ENCODE measurements around the gene B4GALNT4.
"Not testable (repeated sequence)": the region's sequence is repeated elsewhere in the genome, so short reads cannot be mapped to it uniquely, and the experiment has no call there.

Gene B4GALNT4

DNA sequence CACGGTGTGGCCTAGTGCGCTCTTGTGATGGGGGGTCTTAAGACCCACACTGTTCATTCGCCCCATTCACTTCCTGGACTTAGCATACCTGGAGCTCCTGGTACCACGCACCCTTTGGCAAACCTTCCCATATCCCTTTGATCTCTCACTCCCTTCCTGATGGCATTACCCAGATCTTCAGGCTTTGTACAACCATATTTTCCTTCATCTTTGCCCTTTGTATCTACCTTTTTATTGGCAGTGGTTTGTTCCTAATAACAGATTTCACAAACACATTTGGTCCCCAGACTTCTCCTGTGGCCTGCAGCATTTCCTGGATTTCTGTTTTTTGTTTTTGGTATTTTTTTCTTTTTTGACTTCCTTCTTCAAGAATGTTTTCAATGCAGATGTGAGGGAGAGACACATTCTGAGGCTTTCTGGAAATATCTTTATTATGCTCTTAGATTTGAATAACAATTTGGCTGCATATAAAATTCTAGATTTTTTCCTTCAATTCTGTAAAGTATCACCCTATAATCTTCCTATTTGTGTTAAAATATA is 32.6 kb upstream of the B4GALNT4 start:
- no peak for DNase-seq

DNA sequence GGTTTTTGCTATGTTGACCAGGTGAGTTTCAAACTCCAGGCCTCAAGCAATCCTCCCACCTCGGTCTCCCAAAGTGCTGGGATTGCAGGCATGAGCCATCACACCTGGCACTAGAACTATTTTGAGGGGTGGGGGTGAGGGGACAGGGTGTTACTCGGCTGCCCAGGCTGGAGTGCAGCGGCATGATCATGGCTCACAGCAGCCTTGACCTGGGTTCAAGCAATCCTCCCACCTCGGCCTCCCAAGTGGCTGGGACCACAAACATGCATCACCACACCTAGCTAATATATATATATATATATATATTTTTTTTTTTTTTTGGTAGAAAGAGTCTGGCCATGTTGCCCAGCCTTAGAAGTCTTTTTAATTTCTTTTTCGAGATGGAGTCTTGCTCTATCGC is 31.6 kb upstream of the B4GALNT4 start:
- no peak for DNase-seq

DNA sequence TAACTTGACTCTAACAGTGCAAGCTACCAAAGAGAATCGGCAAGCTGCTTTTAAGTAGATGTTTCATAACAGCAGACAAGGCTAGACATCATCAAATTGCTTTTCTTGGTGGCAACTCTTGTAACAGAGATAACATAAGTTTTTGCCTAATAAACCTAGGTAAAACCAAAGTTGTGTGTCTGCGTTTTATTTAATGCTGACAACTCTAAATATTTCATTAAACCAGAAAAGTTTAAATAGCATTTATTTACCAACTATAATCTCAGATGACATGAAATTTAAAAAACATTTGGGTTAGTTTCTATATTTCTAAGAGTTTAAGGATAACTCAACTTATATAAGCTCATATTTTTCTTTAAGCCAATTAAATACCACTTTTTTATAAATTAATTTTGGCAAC is 29.3 kb upstream of the B4GALNT4 start:
- DNase-seq: no peak

DNA sequence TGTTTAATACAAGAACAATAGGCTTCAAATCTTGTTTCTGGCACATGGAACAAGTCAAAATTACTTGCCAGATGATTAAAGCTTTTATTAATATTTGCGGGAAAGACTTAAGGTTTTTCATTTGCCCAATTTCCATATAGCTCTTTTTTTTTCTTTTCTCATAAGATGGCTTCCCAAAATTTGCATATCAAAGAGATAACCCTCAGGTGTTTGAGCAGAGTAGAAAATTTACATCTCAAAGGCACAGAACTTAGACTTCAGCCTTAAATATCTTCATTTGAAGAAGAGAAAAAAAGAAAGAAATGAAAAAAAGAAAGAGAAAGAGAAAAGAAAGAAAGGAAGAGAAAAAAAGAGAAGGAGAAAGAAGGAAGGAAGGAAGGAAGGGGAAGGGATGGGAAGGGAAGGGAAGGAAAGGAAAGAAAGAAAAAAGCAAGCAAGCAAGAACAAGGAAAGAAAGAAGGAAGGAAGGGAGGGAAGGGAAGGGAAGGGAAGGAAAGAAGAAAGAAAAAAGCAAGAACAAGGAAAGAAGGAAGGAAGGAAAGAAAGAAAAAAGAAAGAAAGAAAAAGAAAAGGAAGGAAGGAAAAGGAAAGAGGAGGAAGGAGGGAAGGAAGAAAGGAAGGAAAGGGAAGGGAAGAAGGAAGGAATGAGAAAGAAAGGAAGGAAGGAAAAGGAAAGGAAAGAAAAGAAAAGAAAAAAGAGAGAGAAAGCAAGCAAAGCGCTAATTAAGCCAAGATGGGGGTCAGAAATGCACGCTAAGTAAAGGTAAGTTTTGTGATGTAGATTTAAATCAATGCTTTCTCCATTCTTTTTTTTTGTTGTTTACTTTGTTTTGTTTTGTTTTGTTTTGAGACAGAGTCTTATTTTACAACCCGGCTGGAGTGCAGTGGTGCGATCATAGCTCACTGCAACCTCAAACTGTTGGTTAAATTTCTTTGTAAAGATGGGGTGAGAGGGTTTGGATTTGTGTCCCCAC is 28.5 kb upstream of the B4GALNT4 start:
- DNase-seq: no peak

DNA sequence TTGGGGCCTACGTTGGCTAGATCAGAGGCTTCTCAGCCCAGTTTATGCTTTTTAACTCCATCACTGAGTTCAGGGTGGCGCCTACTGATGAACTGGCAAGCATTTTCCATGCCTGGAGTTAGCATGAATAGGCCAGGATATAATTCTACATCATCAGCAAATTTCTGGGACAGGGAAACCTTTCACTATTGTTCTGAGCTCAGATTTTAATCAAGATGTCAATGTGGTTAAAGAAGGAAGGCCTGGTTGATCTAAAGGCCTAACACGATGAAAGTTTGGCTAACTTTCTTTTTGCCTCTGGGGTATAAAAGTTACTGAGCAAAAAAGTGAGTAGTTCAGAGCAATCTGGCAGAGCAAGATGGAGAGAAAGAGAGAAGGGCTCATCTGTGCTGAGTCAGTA is 27.0 kb upstream of the B4GALNT4 start:
- no peak for DNase-seq

DNA sequence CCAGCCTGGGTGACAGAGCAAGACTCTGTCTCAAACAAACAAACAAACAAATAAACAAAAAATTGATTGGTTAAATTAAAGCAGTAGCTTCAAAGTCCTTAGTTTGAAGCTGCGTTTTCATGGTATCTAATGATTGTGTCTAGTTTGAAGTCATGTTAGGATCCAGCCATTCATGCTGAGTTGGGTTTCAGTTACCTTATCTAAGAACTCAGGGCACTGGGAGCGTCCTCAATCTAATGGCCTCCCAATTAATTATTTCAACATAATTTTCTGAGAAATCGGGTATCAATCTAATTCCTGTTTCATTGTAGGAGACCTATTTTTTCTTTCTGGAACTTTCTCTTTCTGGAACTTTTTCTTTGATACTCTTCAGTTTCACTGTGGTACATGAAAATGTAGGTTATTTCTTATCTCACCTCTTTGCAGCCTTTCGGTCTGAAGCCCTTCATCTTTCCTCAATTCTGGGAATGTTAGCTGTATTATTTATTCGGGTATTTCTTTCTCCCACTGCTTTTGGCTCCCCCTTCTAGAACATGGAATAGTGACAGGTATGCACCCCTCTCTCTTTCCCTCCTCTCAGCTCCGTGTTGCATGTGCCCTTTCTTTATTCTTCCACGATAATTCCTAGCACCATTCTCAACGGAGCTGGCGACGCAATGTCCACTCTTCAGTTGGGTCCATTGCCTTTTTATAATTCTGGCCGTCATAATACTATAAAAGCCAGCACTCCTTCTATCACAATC is 24.3 kb upstream of the B4GALNT4 start:
- DNase-seq: no peak

DNA sequence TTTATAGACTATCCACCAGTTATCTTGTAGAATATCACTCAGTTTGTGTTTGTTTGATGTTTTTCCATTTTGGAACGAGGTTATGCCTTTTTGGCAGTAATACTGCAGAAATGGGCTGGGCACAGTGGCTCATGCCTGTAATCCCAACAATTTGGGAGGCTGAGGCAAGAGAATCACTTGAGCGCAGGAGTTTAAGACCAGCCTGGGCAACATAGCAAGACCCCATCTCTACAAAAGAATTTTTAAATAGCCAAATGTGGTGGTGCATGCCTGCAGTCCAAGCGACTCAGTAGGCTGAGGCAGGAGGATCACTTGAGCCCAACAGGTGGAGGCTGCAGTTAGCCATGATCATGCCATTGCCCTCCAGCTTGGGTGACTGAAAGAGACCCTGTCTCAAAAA is 22.8 kb upstream of the B4GALNT4 start:
- DNase-seq: no peak

DNA sequence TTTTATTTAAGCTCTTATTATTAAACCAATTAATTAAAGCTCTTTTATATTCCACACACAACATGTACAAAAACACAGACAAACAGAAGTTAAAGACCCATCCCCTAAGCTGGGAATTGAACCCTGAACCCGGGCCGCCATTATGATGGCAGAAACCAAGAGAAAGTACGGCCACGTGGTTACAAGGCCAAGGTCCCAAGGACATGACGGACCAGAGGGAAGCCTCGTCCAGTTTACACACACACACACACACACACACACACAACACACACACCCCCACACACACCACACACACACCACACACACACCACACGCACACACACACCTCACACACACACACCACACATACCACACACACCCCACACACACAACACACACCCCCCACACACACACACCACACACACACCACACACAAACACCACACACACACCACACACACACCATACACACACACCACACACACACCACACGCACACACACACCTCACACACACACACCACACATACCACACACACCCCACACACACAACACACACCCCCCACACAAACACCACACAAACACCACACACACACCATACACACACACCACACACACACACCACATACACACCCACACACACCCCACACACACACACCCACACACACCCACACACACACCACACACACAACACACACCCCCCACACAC is 19.9 kb upstream of the B4GALNT4 start:
- not testable (repeated sequence) for DNase-seq

DNA sequence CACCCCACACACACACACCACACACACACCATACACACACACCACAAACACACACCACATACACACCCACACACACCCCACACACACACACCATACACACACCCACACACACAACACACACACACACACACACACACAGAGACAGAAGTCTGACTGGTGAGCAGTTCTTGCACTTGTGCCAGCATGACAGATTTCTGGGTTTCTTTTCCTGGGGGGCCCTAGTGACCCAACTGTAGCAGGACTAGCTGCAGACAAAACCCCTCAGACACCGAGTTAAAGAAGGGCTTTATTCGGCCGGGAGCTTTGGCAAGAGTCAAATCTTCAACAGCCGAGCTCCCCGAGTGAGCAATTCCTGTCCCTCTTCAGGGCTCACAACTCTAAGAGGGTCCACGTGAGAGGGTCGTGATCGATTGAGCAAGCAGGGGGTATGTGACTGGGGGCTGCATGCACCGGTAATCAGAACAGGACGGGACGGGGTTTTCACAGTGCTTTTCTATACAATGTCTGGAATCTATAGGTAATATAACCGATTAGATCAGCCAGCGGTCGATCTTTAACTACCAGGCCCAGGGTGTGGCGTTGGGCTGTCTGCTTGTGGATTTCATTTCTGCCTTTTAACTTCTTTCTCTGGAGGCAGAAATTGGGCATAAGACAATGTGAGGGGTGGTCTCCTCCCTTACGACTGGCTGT is 19.1 kb upstream of the B4GALNT4 start:
- DNase-seq: not testable (repeated sequence)

DNA sequence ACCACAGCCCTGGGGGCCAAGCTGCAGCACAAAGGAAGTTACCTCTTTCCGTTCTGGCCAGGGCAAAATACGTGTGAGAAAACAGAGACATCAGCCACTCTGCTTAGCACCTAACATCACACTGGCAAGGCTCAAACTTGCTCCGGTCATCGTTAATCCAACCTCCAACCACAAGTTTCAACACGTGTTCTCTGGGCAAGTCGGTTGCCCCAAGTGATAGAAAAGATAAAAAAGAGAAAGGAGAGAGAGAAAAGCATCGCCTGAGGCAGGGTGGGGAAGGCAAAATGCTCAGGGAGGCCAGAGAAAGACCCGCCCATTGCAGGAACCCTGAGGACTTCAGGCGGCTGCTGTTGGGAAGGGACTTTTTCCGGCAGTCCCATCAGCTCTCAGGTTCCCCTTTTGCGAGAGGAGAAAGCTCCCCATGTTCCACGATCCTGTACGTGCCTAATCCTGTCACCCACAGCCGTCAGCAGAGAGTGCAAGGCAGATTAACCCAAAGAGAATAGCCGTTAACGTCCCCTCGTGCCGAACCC is 18.5 kb upstream of the B4GALNT4 start:
- DNase-seq: no peak

DNA sequence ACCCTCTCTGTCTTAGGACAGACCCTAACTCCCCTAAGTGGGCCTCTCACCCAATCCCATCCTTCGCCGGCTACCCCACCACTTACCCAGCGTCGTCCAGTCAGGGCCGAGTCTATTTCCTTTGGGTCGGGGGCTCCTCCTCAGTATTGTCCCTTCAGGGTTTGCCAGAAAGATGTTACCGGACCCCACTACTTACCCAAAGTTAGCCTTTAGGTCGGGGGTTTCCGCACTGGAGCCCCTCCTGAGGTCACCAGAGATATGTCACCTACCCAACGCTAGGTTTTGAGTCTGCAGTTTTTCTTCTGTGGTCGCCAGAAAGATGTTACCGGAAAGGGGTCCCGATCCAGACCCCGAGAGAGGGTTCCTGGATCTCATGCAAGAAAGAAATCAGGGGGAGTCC is 17.9 kb upstream of the B4GALNT4 start:
- DNase-seq: no peak

DNA sequence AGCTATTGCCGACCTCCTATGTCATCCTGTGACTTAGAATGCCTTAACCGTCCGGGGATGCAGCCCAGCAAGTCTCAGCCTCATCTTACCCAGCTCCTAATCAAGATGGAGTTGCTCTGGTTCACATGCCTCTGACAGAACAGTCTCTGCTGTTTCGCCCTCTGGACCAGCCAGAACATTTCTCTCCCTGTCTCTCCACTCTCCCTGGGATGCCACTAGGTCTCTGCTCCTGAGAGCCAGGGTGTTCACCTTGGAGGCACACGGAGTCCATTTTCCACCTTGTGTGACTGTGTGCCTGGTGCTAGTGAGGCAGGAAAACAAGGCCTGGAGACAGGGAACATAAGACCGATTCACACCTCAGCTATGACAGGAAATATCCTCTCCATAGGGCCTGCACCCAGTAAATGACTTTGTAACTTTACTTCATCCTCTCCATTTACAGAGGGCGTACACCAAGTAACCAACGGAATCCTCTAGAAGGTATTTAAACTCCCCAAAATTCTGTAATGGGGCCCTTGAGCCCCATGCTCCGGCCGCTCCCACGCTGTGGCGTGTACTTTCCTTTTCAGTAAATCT is 16.8 kb upstream of the B4GALNT4 start:
- no peak for DNase-seq

DNA sequence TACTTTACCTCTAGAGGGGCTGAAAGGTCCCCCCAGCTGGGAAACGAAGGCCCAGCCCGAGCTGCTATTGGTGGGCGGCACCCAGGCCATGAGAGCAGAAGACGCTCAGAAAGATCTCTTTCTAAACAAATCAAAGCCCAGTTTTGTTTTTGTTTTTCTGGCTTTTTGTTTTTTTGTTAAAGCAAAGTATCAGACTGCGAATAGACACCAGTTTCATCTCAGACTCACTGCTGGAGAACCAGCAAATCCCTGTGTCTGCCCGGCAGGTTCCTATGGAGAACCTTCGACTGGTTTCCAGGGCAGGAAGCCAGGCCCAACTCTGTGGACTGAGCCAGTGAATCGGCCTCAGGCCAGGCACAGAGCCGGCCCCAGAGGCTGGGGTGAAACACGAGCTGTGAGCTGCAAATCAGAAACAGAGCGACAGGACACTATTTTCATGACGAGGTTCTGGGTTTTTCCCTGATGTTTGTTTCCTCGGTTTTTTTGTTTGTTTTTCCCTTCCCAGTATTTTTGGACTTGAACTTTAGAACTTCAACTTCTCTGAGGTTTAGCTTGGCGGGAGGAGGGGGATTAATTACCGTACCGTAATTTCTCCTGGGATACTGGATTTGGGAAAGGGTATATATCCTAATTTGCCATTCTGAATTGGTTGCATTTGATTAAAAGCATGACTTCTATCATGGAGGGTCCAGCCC is 16.0 kb upstream of the B4GALNT4 start:
- no peak for DNase-seq

DNA sequence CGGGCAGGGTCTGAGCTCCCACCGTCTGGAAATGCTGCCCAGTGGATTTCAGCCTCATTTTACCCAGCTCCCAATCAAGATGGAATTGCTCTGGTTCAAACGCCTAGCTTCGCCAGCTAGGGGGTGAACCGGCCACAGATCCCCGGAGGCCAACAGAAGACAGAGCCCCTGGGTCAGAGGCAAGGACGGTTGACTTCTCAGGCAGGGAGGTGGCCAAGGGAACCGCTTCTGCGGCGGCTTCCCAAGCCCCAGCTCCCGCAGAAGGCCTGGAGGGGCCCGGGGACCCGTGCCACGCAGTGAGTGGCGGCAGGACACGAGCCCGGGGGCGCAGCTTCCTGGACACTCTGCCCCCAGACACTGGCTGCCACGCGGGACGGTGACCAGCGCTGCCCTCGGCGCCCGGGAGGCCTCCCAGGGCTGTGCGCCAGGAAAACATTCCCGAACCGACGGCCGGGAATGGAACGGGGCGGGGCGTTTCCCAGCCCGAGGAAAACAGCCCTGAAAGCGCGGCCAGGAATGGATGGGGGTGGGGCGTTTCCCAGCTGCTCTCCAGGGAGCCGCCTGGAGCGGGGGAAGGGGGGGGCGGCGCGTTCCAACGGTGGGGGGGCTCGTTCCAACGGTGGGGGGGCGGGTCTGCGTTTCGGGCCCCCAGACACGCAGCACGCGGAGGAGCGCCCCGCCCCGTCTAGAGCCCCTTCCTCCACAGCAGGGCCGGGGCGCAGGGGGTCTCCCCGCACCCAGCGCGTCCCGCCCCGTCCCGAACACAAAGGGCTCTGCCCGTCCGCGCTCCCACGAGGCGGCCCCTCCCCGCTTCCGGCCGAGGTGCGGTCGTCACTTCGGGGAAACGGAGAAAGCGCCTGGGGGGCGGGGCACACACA is 13.5 kb upstream of the B4GALNT4 start:
- peak; percentile 82 for DNase-seq

DNA sequence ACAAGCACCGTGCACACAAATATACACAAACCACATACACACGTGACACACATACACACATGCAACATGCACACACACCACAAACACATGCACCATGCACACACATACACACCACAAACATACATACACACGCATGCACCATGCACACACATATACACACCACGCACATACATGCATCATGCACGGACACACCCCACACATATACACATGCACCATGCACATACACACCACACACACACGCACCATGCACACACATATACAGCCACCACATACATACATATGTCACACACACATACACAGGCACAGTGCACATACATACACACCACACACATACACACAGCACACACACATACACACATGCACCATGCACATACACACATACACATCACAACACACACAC is 12.7 kb upstream of the B4GALNT4 start:
- no peak for DNase-seq

DNA sequence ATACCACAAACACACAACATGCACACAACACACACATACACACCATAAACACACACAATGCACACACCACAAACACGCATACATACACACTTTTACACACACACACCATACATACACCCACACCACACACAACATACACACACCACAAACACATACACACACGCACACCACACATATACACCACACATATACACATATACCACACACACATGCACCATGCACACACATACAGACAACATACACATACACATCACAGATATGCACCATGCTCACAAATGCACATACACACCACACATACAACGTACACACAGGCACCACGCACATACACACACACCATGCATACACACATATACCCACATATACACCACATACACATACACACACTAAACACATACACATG is 11.7 kb upstream of the B4GALNT4 start:
- no peak for DNase-seq

DNA sequence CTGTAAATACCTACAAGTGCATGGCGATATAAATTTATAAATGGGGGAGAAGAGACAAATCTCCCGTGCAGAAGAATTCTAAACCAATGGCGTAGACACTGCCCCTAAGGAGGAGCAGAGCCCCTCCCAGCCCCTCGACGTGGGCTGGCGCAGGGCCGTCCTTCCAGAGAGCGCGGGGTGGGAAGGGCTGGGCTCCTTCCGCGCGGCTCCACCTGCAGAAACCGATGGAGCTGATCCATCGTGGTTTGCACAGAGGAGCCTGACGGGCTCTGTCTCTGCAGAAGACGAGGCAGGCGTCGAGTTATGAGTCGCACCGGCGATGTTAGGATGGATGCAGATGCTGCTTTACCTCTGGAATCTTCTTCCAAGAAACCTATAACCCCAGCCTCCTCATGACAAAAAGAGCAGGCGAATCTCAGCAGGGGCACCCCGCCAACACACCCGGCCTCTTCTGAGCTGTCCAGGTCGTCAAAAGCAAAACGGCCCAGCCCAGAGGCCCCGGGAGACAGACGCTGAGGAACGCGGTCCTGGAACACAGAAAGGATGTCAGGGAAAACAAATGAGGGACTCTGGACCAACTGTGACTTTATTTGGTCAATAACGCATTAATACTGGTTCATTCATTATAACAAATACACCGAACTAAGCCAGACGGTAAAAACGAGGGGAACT is 11.0 kb upstream of the B4GALNT4 start:
- no peak for DNase-seq

DNA sequence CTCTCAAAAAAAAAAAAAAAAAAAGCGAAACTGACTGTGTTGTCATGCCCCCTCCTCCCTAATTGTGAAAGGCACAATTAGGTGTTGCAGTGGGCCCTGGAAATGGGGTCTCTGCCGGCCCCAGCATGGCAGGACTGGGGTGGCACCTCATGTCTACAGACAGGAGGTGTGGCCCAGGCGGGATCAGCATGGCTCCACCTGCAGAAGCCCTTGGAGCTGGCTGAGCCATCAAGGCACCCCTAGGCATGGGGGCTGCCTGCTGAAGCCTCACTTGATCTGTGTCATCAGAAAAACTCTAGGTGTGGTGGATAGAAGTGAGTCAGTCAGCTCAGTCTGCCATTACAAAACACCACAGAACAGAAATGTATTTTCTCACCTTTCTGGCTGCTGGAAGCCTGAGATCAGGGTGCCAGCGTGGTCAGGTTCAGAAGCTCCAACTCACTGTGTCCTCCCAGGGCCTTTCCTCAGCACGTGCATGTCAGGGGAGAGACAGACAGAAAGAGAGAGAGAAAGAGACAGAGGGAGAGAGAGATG is 10.1 kb upstream of the B4GALNT4 start:
- DNase-seq: no peak
